AG09319 (cell line): Measurements from ENCODE around the gene C9orf152.
"Not testable (repeated sequence)": the region's sequence is repeated elsewhere in the genome, so short reads cannot be mapped to it uniquely, and the experiment has no call there.

Experiments
- DNase-seq: peaks from one replicate; pipeline ENCODE4 v3.0.0-alpha.2; 2010; ENCODE audit warnings: low read depth; ENCODE audit errors: extremely low read depth
- TF ChIP-seq, protein P1 (sequence below): IDR thresholded peaks from 2 replicates; pipeline ENCODE4 v1.5.1; 2011; ENCODE audit warnings: low read depth, mild to moderate bottlenecking, inconsistent platforms, low read length, moderate library complexity

C9orf152 gene

GRCh38 chr9:110252509-110253139, 44.7 kb upstream of the C9orf152 start:
- TF ChIP-seq, protein P1, sequence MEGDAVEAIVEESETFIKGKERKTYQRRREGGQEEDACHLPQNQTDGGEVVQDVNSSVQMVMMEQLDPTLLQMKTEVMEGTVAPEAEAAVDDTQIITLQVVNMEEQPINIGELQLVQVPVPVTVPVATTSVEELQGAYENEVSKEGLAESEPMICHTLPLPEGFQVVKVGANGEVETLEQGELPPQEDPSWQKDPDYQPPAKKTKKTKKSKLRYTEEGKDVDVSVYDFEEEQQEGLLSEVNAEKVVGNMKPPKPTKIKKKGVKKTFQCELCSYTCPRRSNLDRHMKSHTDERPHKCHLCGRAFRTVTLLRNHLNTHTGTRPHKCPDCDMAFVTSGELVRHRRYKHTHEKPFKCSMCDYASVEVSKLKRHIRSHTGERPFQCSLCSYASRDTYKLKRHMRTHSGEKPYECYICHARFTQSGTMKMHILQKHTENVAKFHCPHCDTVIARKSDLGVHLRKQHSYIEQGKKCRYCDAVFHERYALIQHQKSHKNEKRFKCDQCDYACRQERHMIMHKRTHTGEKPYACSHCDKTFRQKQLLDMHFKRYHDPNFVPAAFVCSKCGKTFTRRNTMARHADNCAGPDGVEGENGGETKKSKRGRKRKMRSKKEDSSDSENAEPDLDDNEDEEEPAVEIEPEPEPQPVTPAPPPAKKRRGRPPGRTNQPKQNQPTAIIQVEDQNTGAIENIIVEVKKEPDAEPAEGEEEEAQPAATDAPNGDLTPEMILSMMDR = no peak
- DNase-seq = no peak

GRCh38 chr9:110251770-110252169, 43.8 kb upstream of the C9orf152 start:
- not testable (repeated sequence) for DNase-seq

GRCh38 chr9:110251212-110251611, 43.3 kb upstream of the C9orf152 start:
- TF ChIP-seq, protein P1 = no peak
- no peak for DNase-seq

DNA sequence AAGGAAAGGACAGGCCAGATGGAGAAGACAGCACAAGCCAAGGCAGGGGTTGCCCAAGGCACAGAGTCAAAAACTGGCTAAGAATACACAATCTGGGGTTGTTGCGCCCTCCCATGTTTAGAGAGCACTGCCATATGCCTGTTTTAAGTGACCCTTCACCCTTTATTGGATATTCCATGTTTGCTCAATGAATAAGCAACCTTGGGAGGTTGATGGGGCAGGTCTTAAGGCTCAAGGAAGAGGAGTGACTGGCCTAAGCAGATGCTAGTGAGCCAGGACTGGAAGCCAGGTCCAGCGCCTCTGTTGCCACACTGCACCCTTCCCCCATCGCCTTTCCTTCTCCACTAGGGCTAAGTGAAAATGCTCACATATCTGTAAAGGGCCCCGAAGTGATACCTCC, 41.6 kb upstream of the C9orf152 start:
- DNase-seq = no peak
- TF ChIP-seq, protein P1 = no peak

DNA sequence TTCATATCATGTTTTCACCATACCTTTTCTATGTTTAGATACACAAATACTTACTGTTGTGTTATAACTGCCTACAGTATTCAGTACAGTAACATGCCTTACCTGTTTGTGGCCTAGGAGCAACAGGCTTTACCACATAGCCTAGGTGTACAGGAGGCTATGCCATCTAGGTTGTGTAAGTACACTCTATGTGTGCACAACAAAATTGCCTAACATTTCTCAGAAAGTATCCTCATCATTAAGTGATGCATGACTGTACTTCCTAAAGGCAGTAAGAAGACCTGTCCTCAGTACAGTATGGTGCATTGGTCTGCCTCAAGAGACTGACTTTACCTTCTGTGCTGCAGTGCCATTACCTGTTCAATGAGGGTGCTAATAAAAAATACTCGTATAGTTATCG, 40.4 kb upstream of the C9orf152 start:
- no peak for DNase-seq
- TF ChIP-seq, protein P1 = no peak

DNA sequence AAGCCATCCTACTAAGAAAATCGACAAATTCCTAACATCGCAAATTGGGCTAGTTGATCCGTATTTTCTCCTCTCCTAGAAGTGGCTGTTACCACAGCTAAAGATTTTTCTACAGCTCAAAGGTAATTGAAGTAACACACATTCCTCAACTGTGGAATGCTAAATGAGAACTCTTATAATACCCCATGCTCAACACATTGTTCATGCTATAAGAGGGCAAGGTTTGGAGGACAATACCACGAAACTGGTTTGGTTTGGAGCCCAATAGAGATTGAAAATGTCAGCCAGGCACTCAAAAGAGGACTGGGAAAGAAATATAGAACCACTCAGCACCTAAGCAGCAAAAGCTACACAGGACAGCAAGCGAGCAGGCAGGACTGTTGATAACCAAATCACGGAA, 38.3 kb upstream of the C9orf152 start:
- TF ChIP-seq, protein P1 = no peak
- no peak for DNase-seq

DNA sequence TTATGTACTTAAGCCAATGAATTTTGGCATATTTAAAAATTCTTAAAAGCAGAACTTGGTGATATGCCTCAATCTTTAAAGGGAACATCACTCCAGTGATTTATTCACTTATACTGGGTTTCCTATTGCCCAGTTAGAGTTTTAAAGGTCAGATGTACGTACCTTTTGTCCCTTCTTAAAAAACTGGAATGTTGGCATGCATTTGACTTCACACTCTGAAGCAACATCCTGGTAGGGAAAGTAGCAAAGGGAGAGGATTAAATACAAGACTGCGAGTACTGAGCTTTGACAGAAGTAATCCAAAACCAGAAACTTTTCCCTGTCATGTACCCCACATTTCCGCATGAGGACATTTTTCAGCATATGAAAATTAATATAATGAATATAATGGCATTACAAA, 36.7 kb upstream of the C9orf152 start:
- no peak for DNase-seq

More for the DNA sequence above, 36.7 kb upstream of the C9orf152 start:
- TF ChIP-seq, protein P1 = no peak
